SK-N-SH treated with all-trans-retinoic acid at 6 μM for 48 hours (cell line): ENCODE measurements around the gene CNGB1.

Source experiments
- ATAC-seq: fragments of 200-7000 bp; cut with Tn5 transposase; 3 replicates; pipeline ENCODE4 v1.9.1; 2020; ENCODE audit warnings: mild to moderate bottlenecking, moderate library complexity
- ARNTL ChIP-seq: fragments of 450-650 bp; formaldehyde crosslinking; IDR thresholded peaks from 2 replicates; pipeline ENCODE4 v1.5.0; 2020; ENCODE audit warnings: low read depth, mild to moderate bottlenecking, moderate library complexity, borderline replicate concordance
- BACH2 ChIP-seq: fragments of 250-450 bp; sonication (Bioruptor Pico); IDR thresholded peaks from 2 replicates; pipeline ENCODE4 v1.9.0; 2021; ENCODE audit warnings: mild to moderate bottlenecking, borderline replicate concordance
- CREB5 ChIP-seq: fragments of 250-450 bp; sonication (Bioruptor Pico); IDR thresholded peaks from 2 replicates; pipeline ENCODE4 v1.5.1; 2020; ENCODE audit warnings: low read depth, mild to moderate bottlenecking, moderate library complexity
- CSDC2 ChIP-seq: fragments of 250-450 bp; sonication (Bioruptor Pico); IDR thresholded peaks from 2 replicates; pipeline ENCODE4 v1.5.0; 2020; ENCODE audit warnings: mild to moderate bottlenecking, moderate library complexity
- CSRNP3 ChIP-seq: fragments of 250-450 bp; sonication (Bioruptor Pico); IDR thresholded peaks from 2 replicates; pipeline ENCODE4 v1.5.1; 2021; ENCODE audit warnings: mild to moderate bottlenecking, moderate library complexity
- ESRRG ChIP-seq: fragments of 250-450 bp; sonication (Bioruptor Pico); IDR thresholded peaks from 2 replicates; pipeline ENCODE4 v1.6.1; 2021; ENCODE audit warnings: mild to moderate bottlenecking
- GLIS3 ChIP-seq: fragments of 250-450 bp; sonication (Bioruptor Pico); IDR thresholded peaks from 2 replicates; pipeline ENCODE4 v1.5.0; 2020; ENCODE audit warnings: mild to moderate bottlenecking, moderate library complexity
- ISL1 ChIP-seq: fragments of 250-450 bp; sonication (Bioruptor Pico); IDR thresholded peaks from 2 replicates; pipeline ENCODE4 v2.1.2; 2022; ENCODE audit warnings: mild to moderate bottlenecking, moderate library complexity
- OSR1 ChIP-seq: fragments of 250-450 bp; sonication (Bioruptor Pico); IDR thresholded peaks from 2 replicates; pipeline ENCODE4 v1.8.0; 2022; ENCODE audit warnings: moderate library complexity, mild to moderate bottlenecking, inconsistent platforms
- PATZ1 ChIP-seq: fragments of 250-450 bp; sonication (Bioruptor Pico); IDR thresholded peaks from 2 replicates; pipeline ENCODE4 v1.8.0; 2020; ENCODE audit warnings: mild to moderate bottlenecking, moderate library complexity, borderline replicate concordance
- POU6F1 ChIP-seq: fragments of 250-450 bp; sonication (Bioruptor Pico); IDR thresholded peaks from 2 replicates; pipeline ENCODE4 v1.8.0; 2021; ENCODE audit warnings: low read depth, mild to moderate bottlenecking, moderate library complexity, borderline replicate concordance
- PPARA ChIP-seq: fragments of 250-450 bp; sonication (Bioruptor Pico); IDR thresholded peaks from 2 replicates; pipeline ENCODE4 v1.5.0; 2020; ENCODE audit warnings: mild to moderate bottlenecking, borderline replicate concordance
- RARB ChIP-seq: fragments of 250-450 bp; sonication (Bioruptor Pico); IDR thresholded peaks from 2 replicates; pipeline ENCODE4 v1.8.0; 2021; ENCODE audit warnings: mild to moderate bottlenecking, moderate library complexity
- SNAI2 ChIP-seq: fragments of 250-450 bp; sonication (Bioruptor Pico); IDR thresholded peaks from 2 replicates; pipeline ENCODE4 v1.5.0; 2020; ENCODE audit warnings: mild to moderate bottlenecking, moderate library complexity
- TCF4 ChIP-seq: fragments of 250-450 bp; sonication (Bioruptor Pico); IDR thresholded peaks from 2 replicates; pipeline ENCODE4 v1.8.0; 2021; ENCODE audit warnings: mild to moderate bottlenecking, moderate library complexity, borderline replicate concordance
- TOX ChIP-seq: fragments of 250-450 bp; sonication (Bioruptor Pico); IDR thresholded peaks from 2 replicates; pipeline ENCODE4 v1.8.0; 2021; ENCODE audit warnings: mild to moderate bottlenecking, moderate library complexity, borderline replicate concordance
- TSHZ2 ChIP-seq: fragments of 250-450 bp; sonication (Bioruptor Pico); IDR thresholded peaks from 2 replicates; pipeline ENCODE4 v1.5.0; 2020; ENCODE audit warnings: mild to moderate bottlenecking, moderate library complexity
- ZC3H10 ChIP-seq: fragments of 250-450 bp; sonication (Bioruptor Pico); IDR thresholded peaks from 2 replicates; pipeline ENCODE4 v1.5.1; 2021; ENCODE audit warnings: mild to moderate bottlenecking, moderate library complexity
- ZFP3 ChIP-seq: fragments of 250-450 bp; sonication (Bioruptor Pico); IDR thresholded peaks from 2 replicates; pipeline ENCODE4 v1.5.0; 2020; ENCODE audit warnings: mild to moderate bottlenecking, moderate library complexity
- ZFP30 ChIP-seq: fragments of 450-650 bp; formaldehyde crosslinking; IDR thresholded peaks from 2 replicates; pipeline ENCODE4 v1.5.0; 2022; ENCODE audit warnings: mild to moderate bottlenecking, moderate library complexity
- ZNF565 ChIP-seq: fragments of 450-650 bp; formaldehyde crosslinking; conservative IDR thresholded peaks from 2 replicates; pipeline ENCODE4 v1.5.0; 2020; ENCODE audit warnings: low read depth, mild to moderate bottlenecking, moderate library complexity
- ZNF70 ChIP-seq: fragments of 450-650 bp; formaldehyde crosslinking; IDR thresholded peaks from 2 replicates; pipeline ENCODE4 v1.5.0; 2020; ENCODE audit warnings: mild to moderate bottlenecking, moderate library complexity
- ZNF8 ChIP-seq: fragments of 450-650 bp; formaldehyde crosslinking; IDR thresholded peaks from 2 replicates; pipeline ENCODE4 v1.5.0; 2020; ENCODE audit warnings: mild to moderate bottlenecking, moderate library complexity

Gene CNGB1

GRCh38 chr16:57947261-57947660, 23.7 kb downstream of the CNGB1 start:
- no peak for TF ChIP-seq TCF4 (CRISPR knock-in tag)
- no peak for TF ChIP-seq ARNTL (CRISPR knock-in tag)
- TF ChIP-seq ZNF70, result no peak
- TF ChIP-seq ZC3H10, result no peak
- no peak for TF ChIP-seq CREB5 (CRISPR knock-in tag)
- no peak for TF ChIP-seq TSHZ2 (CRISPR knock-in tag)
- TF ChIP-seq ZNF565 (CRISPR knock-in tag), result no peak
- TF ChIP-seq CSDC2 (CRISPR knock-in tag), result no peak
- no peak for TF ChIP-seq PATZ1 (CRISPR knock-in tag)
- no peak for TF ChIP-seq POU6F1 (CRISPR knock-in tag)
- TF ChIP-seq ZFP3, result no peak
- no peak for TF ChIP-seq RARB (CRISPR knock-in tag)
- TF ChIP-seq TOX (CRISPR knock-in tag), result no peak
- TF ChIP-seq ESRRG (CRISPR knock-in tag), result no peak
- no peak for TF ChIP-seq BACH2 (CRISPR knock-in tag)
- no peak for TF ChIP-seq ZFP30
- no peak for TF ChIP-seq CSRNP3 (CRISPR knock-in tag)
- no peak for TF ChIP-seq OSR1 (CRISPR knock-in tag)
- no peak for ATAC-seq

- TF ChIP-seq ZFP3, result no peak
- no peak for ATAC-seq
These were observed 24.6 kb downstream of the CNGB1 start for GRCh38 chr16:57946181-57946801.

GRCh38 chr16:57945740-57946138, 25.2 kb downstream of the CNGB1 start:
- no peak for TF ChIP-seq BACH2 (CRISPR knock-in tag)
- no peak for TF ChIP-seq CSRNP3 (CRISPR knock-in tag)
- TF ChIP-seq CSDC2 (CRISPR knock-in tag), result no peak
- no peak for TF ChIP-seq ZNF565 (CRISPR knock-in tag)
- TF ChIP-seq ISL1, result no peak
- no peak for TF ChIP-seq ZNF8 (CRISPR knock-in tag)
- no peak for TF ChIP-seq GLIS3
- TF ChIP-seq ZNF70, result no peak
- TF ChIP-seq TSHZ2 (CRISPR knock-in tag), result no peak
- TF ChIP-seq ARNTL (CRISPR knock-in tag), result no peak
- TF ChIP-seq TOX (CRISPR knock-in tag), result no peak
- no peak for TF ChIP-seq OSR1 (CRISPR knock-in tag)
- TF ChIP-seq RARB (CRISPR knock-in tag), result no peak
- no peak for TF ChIP-seq ZFP30
- no peak for TF ChIP-seq ESRRG (CRISPR knock-in tag)
- TF ChIP-seq PPARA (CRISPR knock-in tag), result no peak
- TF ChIP-seq SNAI2 (CRISPR knock-in tag), result no peak
- TF ChIP-seq, all 23 proteins: peak for 0
- ATAC-seq, result no peak
